PC-3 (cell line): ENCODE results near the gene MDFIC2. TPM values are rescaled to one million over a fixed set of nuclear protein-coding genes. Genes with fewer than 3 reads are reported as not detected.
A peak's percentile ranks its signal among the peaks of the same experiment; 100 is the strongest.

Experiments used
- ATAC-seq: fragments of 200-7000 bp; cut with Tn5 transposase; 2 replicates; pipeline ENCODE4 v1.9.1; 2020; ENCODE audit warnings: mild to moderate bottlenecking, moderate library complexity
- BruUV-seq: library from RNA; stranded (reverse); fragments of 400-500 nt; replicated peaks from 2 replicates; lab custom pipeline; 2021; lab: Mats Ljungman, UMichigan
- CTCF ChIA-PET: fragments of 300-600 bp; sonication (Branson Sonifier 250); formaldehyde crosslinking; loops from one replicate; lab custom pipeline; 2022; ENCODE audit warnings: antibody characterized with exemption; lab: Charles Lee
- POLR2A ChIA-PET: fragments of 300-600 bp; sonication (Branson Sonifier 250); formaldehyde crosslinking; loops from one replicate; lab custom pipeline; 2022; ENCODE audit warnings: antibody characterized with exemption; ENCODE audit not compliant: unreplicated experiment; lab: Charles Lee
- DNase-seq: peaks from one replicate; pipeline ENCODE4 v3.0.0-alpha.2; 2015
- H2AFZ ChIP-seq: fragments of 300-600 bp; sonication (generic); 2 replicates; pipeline ENCODE4 v1.6.0; 2016; ENCODE audit warnings: antibody characterized with exemption, low read length
- H3F3A ChIP-seq: fragments of 300-600 bp; sonication (generic); one replicate; pipeline ENCODE4 v1.6.0; 2017; ENCODE audit warnings: antibody characterized with exemption, low read length, control low read depth, mild to moderate bottlenecking; ENCODE audit not compliant: unreplicated experiment
- H3K27ac ChIP-seq: fragments of 300-600 bp; sonication (generic); 2 replicates; pipeline ENCODE4 v1.5.1; 2016; ENCODE audit warnings: mild to moderate bottlenecking, low read length
- H3K27me3 ChIP-seq: fragments of 300-600 bp; sonication (generic); 2 replicates; pipeline ENCODE4 v1.6.1; 2016; ENCODE audit warnings: low read length, mixed read lengths
- H3K36me3 ChIP-seq: fragments of 300-600 bp; sonication (generic); 2 replicates; pipeline ENCODE4 v1.6.1; 2016; ENCODE audit warnings: low read depth, mixed run types, low read length, mixed read lengths
- H3K4me1 ChIP-seq: fragments of 300-600 bp; sonication (generic); 2 replicates; pipeline ENCODE4 v1.5.1; 2016; ENCODE audit warnings: low read length; ENCODE audit not compliant: insufficient read depth
- H3K4me2 ChIP-seq: fragments of 300-600 bp; sonication (generic); 2 replicates; pipeline ENCODE4 v1.6.0; 2016; ENCODE audit warnings: low read length
- H3K4me3 ChIP-seq: fragments of 300-600 bp; sonication (generic); 2 replicates; pipeline ENCODE4 v1.5.1; 2016; ENCODE audit warnings: mild to moderate bottlenecking, low read length, mixed read lengths
- H3K79me2 ChIP-seq: fragments of 300-600 bp; sonication (generic); 2 replicates; pipeline ENCODE4 v1.6.1; 2017; ENCODE audit warnings: low read length, mixed read lengths
- H3K9ac ChIP-seq: fragments of 300-600 bp; sonication (generic); 2 replicates; pipeline ENCODE4 v1.6.0; 2016; ENCODE audit warnings: mild to moderate bottlenecking, low read length
- H3K9me2 ChIP-seq: fragments of 300-600 bp; sonication (generic); replicated peaks from 2 replicates; pipeline ENCODE4 v1.6.1; 2016; ENCODE audit warnings: mixed run types, low read length, mixed read lengths
- H3K9me3 ChIP-seq: fragments of 300-600 bp; sonication (generic); 2 replicates; pipeline ENCODE4 v1.6.1; 2016; ENCODE audit warnings: low read length, mixed read lengths
- H4K20me1 ChIP-seq: fragments of 300-600 bp; sonication (generic); 2 replicates; pipeline ENCODE4 v1.6.1; 2016; ENCODE audit warnings: low read length, mixed read lengths
- EZH2 ChIP-seq: fragments of 300-600 bp; sonication (generic); IDR thresholded peaks from one replicate; pipeline ENCODE4 v1.6.1; 2017; ENCODE audit warnings: antibody characterized with exemption, mild to moderate bottlenecking, low read length; ENCODE audit not compliant: unreplicated experiment
- EZH2phosphoT487 ChIP-seq: fragments of 300-600 bp; sonication (generic); IDR thresholded peaks from 2 replicates; pipeline ENCODE4 v1.6.1; 2018; ENCODE audit warnings: mild to moderate bottlenecking, antibody characterized with exemption, low read length, borderline replicate concordance
- intact Hi-C: fragments of 100-400 bp; cut with micrococcal nuclease; formaldehyde crosslinking; loops from 2 replicates; pipeline ENCODE4 v1.9.0; 2023
- total RNA-seq: library from RNA; depleted of rRNA; stranded (reverse); fragments of >200 nt; gene quantifications from 2 replicates; pipeline ENCODE4 v1.2.3, GENCODE V29; 2014
- TF ChIP-seq, protein P1 (sequence below): fragments of 300-600 bp; sonication (generic); conservative IDR thresholded peaks from 2 replicates; pipeline ENCODE4 v1.5.1; 2017; ENCODE audit warnings: antibody characterized with exemption, low read depth, mild to moderate bottlenecking, low read length

Gene MDFIC2
- total RNA-seq, 1 experiment from 2014 or later, result not detected

DNA sequence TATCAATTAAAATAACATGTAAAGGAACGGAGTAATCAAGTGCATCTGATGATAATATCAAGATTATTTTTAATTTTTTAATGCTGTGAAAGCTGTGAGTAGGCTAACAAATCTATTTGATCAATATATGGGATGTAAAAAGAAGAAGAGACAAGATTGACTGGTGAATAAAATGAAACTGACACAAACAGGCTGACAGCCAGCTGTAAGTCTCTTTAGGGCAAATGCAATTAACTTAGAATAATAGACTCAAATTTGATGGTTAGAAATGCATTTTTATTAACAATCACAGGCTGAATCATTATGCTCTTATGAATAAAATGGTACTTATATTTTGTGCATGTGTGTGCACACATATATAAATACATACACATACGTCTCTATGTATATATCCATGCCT, 68.0 kb downstream of the MDFIC2 start:
- no peaks in the 10 kb centered on the region for H3K9me2 ChIP-seq
- H3K27me3 ChIP-seq, result no peaks in the 10 kb centered on the region
- no peaks in the 10 kb centered on the region for H3F3A ChIP-seq
- H3K27ac ChIP-seq, result no peak overlapping the region
- H4K20me1 ChIP-seq, result no peaks in the 10 kb centered on the region
- ChIA-PET POLR2A (no interaction called here), CTCF (no interaction called here)
- ATAC-seq (no peak), DNase-seq (no peak)
- H3K36me3 ChIP-seq, result no peaks in the 10 kb centered on the region
- H3K9ac ChIP-seq, result no peak overlapping the region
- no peaks in the 10 kb centered on the region for H3K9me3 ChIP-seq
- H3K4me2 ChIP-seq, result no peak overlapping the region
- TF ChIP-seq EZH2phosphoT487 (no peak), EZH2 (no peak)
- TF ChIP-seq, protein P1, sequence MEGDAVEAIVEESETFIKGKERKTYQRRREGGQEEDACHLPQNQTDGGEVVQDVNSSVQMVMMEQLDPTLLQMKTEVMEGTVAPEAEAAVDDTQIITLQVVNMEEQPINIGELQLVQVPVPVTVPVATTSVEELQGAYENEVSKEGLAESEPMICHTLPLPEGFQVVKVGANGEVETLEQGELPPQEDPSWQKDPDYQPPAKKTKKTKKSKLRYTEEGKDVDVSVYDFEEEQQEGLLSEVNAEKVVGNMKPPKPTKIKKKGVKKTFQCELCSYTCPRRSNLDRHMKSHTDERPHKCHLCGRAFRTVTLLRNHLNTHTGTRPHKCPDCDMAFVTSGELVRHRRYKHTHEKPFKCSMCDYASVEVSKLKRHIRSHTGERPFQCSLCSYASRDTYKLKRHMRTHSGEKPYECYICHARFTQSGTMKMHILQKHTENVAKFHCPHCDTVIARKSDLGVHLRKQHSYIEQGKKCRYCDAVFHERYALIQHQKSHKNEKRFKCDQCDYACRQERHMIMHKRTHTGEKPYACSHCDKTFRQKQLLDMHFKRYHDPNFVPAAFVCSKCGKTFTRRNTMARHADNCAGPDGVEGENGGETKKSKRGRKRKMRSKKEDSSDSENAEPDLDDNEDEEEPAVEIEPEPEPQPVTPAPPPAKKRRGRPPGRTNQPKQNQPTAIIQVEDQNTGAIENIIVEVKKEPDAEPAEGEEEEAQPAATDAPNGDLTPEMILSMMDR, result no peak
- no peaks in the 10 kb centered on the region for H3K79me2 ChIP-seq
- H2AFZ ChIP-seq, result no peak overlapping the region
- BruUV-seq, result no TSS peak
- no peak overlapping the region for H3K4me3 ChIP-seq
- intact Hi-C loops, result no loop called here
- peaks cover 14% of the 10 kb centered on the region for H3K4me1 ChIP-seq

DNA sequence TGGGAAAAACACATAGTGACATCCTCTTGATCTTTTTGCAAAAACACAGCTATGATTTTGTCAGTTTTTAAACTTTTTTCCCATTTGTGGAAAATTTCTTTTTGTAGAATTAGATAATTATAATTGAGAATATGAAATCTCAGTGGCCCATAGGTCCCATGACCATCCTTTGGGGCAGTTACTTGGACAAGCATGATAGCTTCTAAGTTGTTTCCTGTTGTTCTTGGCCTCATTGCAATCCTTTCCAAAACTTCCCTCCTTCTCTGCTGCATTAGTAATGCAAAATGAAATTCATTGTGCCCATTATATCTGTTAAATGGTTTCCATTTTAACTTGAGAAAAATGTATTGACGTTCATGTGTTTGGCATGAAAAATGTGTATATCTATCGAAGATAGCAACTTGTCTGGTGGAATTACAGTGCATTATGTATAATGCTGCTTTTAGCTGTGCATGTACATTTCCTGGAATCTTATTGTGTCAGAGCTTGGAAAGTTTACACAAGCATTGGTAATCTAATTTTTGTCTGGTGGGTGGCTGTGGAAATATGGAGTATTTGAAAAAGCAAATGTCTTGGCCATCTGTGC, 70.0 kb downstream of the MDFIC2 start:
- no peaks in the 10 kb centered on the region for H3K36me3 ChIP-seq
- H3K9me3 ChIP-seq, result no peaks in the 10 kb centered on the region
- CTCF ChIA-PET, result no interaction called here
- no peaks in the 10 kb centered on the region for H3K4me1 ChIP-seq
- POLR2A ChIA-PET, result no interaction called here
- H3K9me2 ChIP-seq, result no peaks in the 10 kb centered on the region
- no peak overlapping the region for H3K9ac ChIP-seq
- H4K20me1 ChIP-seq, result no peaks in the 10 kb centered on the region
- H3K4me2 ChIP-seq, result no peak overlapping the region
- no peaks in the 10 kb centered on the region for H3K27me3 ChIP-seq
- no peaks in the 10 kb centered on the region for H3K79me2 ChIP-seq
- H3K4me3 ChIP-seq, result no peak overlapping the region
- H2AFZ ChIP-seq, result no peak overlapping the region
- no peak for TF ChIP-seq EZH2
- TF ChIP-seq, protein P1, result no peak
- TF ChIP-seq EZH2phosphoT487, result no peak
- no peak overlapping the region for H3K27ac ChIP-seq
- no TSS peak for BruUV-seq
- no peaks in the 10 kb centered on the region for H3F3A ChIP-seq
- intact Hi-C loops, result no loop called here
- ATAC-seq (no peak), DNase-seq (no peak)

DNA sequence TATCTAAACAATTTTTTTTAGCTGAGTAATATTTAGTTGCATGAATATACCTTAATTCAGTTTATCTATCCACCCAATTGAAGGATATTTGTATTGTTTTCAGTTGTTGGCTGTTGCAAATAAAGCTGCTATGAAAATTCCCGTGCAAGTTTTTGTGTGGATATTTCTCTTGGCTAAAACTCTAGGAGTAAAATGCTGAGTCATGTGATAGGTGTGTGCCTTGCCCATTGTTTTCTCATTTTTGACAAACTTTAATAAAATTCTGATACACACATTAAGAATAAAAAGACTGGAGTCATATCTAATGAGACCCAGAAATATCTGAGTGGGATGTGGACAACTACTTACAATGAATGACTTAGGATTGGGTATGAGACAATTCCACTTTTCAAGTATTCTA, 78.6 kb downstream of the MDFIC2 start:
- Histone ChIP-seq H3K9ac (no peak overlapping the region), H3K36me3 (no peaks in the 10 kb centered on the region), H3K27ac (no peak overlapping the region), H3K27me3 (no peaks in the 10 kb centered on the region), H3K4me2 (no peak overlapping the region), H3F3A (no peaks in the 10 kb centered on the region), H3K4me1 (no peaks in the 10 kb centered on the region), H3K79me2 (no peaks in the 10 kb centered on the region), H4K20me1 (no peaks in the 10 kb centered on the region), H3K9me3 (no peaks in the 10 kb centered on the region), H3K9me2 (no peaks in the 10 kb centered on the region), H3K4me3 (no peak overlapping the region), H2AFZ (no peak overlapping the region)
- intact Hi-C loops, result no loop called here
- CTCF ChIA-PET, result no interaction called here
- no peak for ATAC-seq
- BruUV-seq, result no TSS peak
- peak; percentile 2 for DNase-seq
- POLR2A ChIA-PET, result no interaction called here
- TF ChIP-seq EZH2phosphoT487 (no peak), EZH2 (no peak)
- TF ChIP-seq, protein P1, result no peak
